ENCODE data around the gene HPSE2.

DNA sequence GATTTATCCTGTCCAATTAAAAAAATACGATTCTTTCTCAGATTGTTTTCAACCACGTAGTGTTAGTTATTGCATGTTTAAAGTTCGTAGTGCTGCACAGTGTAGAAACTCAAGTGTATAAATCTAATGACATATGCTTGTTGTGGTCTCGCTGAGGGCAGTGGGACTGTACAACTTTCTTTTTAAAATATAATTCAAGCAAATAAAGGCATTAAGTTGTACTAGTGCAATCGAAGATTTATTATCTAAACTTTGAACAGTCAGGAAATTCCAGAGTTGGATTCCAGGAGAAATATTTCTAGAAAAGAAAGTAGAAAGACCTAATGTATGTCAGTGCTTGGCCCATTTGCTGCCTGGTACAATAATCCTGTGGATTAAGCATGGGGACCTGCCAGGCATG lies 664.8 kb downstream of the HPSE2 start:
- TF ChIP-seq, protein P1, sequence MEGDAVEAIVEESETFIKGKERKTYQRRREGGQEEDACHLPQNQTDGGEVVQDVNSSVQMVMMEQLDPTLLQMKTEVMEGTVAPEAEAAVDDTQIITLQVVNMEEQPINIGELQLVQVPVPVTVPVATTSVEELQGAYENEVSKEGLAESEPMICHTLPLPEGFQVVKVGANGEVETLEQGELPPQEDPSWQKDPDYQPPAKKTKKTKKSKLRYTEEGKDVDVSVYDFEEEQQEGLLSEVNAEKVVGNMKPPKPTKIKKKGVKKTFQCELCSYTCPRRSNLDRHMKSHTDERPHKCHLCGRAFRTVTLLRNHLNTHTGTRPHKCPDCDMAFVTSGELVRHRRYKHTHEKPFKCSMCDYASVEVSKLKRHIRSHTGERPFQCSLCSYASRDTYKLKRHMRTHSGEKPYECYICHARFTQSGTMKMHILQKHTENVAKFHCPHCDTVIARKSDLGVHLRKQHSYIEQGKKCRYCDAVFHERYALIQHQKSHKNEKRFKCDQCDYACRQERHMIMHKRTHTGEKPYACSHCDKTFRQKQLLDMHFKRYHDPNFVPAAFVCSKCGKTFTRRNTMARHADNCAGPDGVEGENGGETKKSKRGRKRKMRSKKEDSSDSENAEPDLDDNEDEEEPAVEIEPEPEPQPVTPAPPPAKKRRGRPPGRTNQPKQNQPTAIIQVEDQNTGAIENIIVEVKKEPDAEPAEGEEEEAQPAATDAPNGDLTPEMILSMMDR (IDR thresholded peaks at IDR 0.05) = no peak
- no peak for TF ChIP-seq POLR2A (IDR thresholded peaks at IDR 0.05)
